Measurements from ENCODE around the gene AR. TPM values are rescaled to one million over a fixed set of nuclear protein-coding genes. Genes with fewer than 3 reads are reported as not detected.

Gene AR
- total and polyA plus RNA-seq, 2 of the 4 experiments (the other 2 are of a cell fraction) = 1.5 to 4.7 TPM

- Histone ChIP-seq H3K14ac (replicated peaks; ENCODE audit: low read depth, low read length) (no peak overlapping the region), H2AK5ac (ENCODE audit: low read depth, low read length) (no peak overlapping the region), H3K18ac (ENCODE audit: low read depth, low read length) (no peak overlapping the region), H4K8ac (ENCODE audit: low read depth in 2 of 2, low read length in 2 of 2) (no peak overlapping the region), H3K4ac (ENCODE audit: low read depth, low read length) (no peak overlapping the region), H3K4me2 (ENCODE audit: low read depth, low read length) (no peak overlapping the region), H2BK15ac (ENCODE audit: low read depth, low read length) (no peak overlapping the region), H4K20me1 (ENCODE audit: insufficient read depth, low read length) (no peaks in the 10 kb centered on the region), H3K4me1 (ENCODE audit: control insufficient read depth, insufficient read depth, low read length) (no peaks in the 10 kb centered on the region), H2BK120ac (ENCODE audit: low read depth, low read length) (no peak overlapping the region), H3K23ac (ENCODE audit: low read depth, low read length) (no peak overlapping the region), H3K36me3 (ENCODE audit: control insufficient read depth, insufficient read depth, low read length) (no peaks in the 10 kb centered on the region), H3K9me1 (ENCODE audit: insufficient read depth, low read length) (no peaks in the 10 kb centered on the region), H3K79me1 (ENCODE audit: low read depth in 1 of 2, low read length in 2 of 2) (no peaks in the 10 kb centered on the region), H3K27ac (ENCODE audit: insufficient read depth, low read length) (no peak overlapping the region), H3K9me3 (ENCODE audit: control insufficient read depth, insufficient read depth, low read length) (peaks cover 4% of the 10 kb centered on the region; the same call in 1 of the 2 replicates), H3K9ac (ENCODE audit: low read depth, low read length) (no peak overlapping the region), H2BK5ac (ENCODE audit: low read depth, low read length, poor library complexity, severe bottlenecking) (no peak overlapping the region), H4K91ac (ENCODE audit: insufficient read depth, low read depth, low read length) (no peak overlapping the region), H3K4me3 (ENCODE audit: insufficient read depth, low read depth, low read length) (no peak overlapping the region), H3K56ac (ENCODE audit: extremely low read depth, insufficient read depth, low read length) (no peak overlapping the region), H3K27me3 (ENCODE audit: control insufficient read depth, insufficient read depth, low read length) (no peaks in the 10 kb centered on the region), H2BK20ac (ENCODE audit: low read depth, low read length) (no peak overlapping the region), H2AFZ (replicated peaks; ENCODE audit: low read length, poor library complexity) (no peak overlapping the region), H2AK9ac (replicated peaks; ENCODE audit: low read depth, low read length, poor library complexity) (no peak overlapping the region), H4K5ac (ENCODE audit: low read depth, low read length) (no peak overlapping the region)
- in situ Hi-C loops (cut with MboI; ENCODE audit: low sequenced_read_pairs) = no loop called here
- no peak for ATAC-seq (ENCODE audit: low read depth)
- CTCF ChIA-PET = no interaction called here
- BruUV-seq (replicated peaks) = no TSS peak
- WGBS, 2 experiments (ENCODE audit: extremely low coverage in 2 of 2, insufficient read length in 1 of 2) = no CpG with 5 or more reads among the region's 1 CpG
- dilution Hi-C loops (cut with HindIII; ENCODE audit: low sequenced_read_pairs, unreplicated experiment) = no loop called here
- intact Hi-C loops (cut with micrococcal nuclease) = no loop called here
- DNase-seq = no peak
- no peak for TF ChIP-seq MAZ (IDR thresholded peaks at IDR 0.05; ENCODE audit: borderline replicate concordance, low read depth, low read length)
- no peak for TF ChIP-seq CTCF (conservative IDR thresholded peaks at IDR 0.05; ENCODE audit: low read depth, low read length)
- TF ChIP-seq POLR2A (IDR thresholded peaks at IDR 0.05; ENCODE audit: low read depth, low read length) = no peak
- TF ChIP-seq BHLHE40 (IDR thresholded peaks at IDR 0.05; ENCODE audit: low read depth, low read length) = no peak
- TF ChIP-seq RCOR1 (IDR thresholded peaks at IDR 0.05; ENCODE audit: insufficient replicate concordance, low read length) = no peak
- TF ChIP-seq, protein P1, sequence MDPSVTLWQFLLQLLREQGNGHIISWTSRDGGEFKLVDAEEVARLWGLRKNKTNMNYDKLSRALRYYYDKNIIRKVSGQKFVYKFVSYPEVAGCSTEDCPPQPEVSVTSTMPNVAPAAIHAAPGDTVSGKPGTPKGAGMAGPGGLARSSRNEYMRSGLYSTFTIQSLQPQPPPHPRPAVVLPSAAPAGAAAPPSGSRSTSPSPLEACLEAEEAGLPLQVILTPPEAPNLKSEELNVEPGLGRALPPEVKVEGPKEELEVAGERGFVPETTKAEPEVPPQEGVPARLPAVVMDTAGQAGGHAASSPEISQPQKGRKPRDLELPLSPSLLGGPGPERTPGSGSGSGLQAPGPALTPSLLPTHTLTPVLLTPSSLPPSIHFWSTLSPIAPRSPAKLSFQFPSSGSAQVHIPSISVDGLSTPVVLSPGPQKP (IDR thresholded peaks at IDR 0.05; ENCODE audit: borderline replicate concordance, low read depth, low read length) = no peak
- no peak for TF ChIP-seq SMC3 (IDR thresholded peaks at IDR 0.05; ENCODE audit: low read depth, low read length)
- TF ChIP-seq RFX5 (IDR thresholded peaks at IDR 0.05; ENCODE audit: low read depth, low read length) = no peak
- no peak for TF ChIP-seq FOS (IDR thresholded peaks at IDR 0.05; ENCODE audit: low read depth, low read length)
- TF ChIP-seq MXI1 (IDR thresholded peaks at IDR 0.05; ENCODE audit: borderline replicate concordance, low read depth, low read length) = no peak
- no peak for TF ChIP-seq USF2 (IDR thresholded peaks at IDR 0.05; ENCODE audit: low read depth, low read length)
- no peak for TF ChIP-seq RAD21 (IDR thresholded peaks at IDR 0.05; ENCODE audit: low read length)
- no peak for TF ChIP-seq CEBPB (IDR thresholded peaks at IDR 0.05; ENCODE audit: low read depth, low read length)
- no peak for TF ChIP-seq NFE2L2 (IDR thresholded peaks at IDR 0.05; ENCODE audit: low read depth, low read length)
- TF ChIP-seq CHD1 (IDR thresholded peaks at IDR 0.05; ENCODE audit: low read depth, low read length) = no peak
- TF ChIP-seq MAFK (IDR thresholded peaks at IDR 0.05; ENCODE audit: low read depth, low read length) = no peak
- POLR2A ChIA-PET (ENCODE audit: unreplicated experiment) = no interaction called here
These were observed 215.2 kb downstream of the AR start for GRCh38 chrX:67759018-67759417.

Data from IMR-90 (cell line).